BLaER1 (cell line): ENCODE results near the gene BIVM.
A peak's percentile ranks its signal among the peaks of the same experiment; 100 is the strongest.

Experiments
- H3K27ac ChIP-seq: shearing (Covaris generic); formaldehyde crosslinking; 2 replicates; pipeline ENCODE4 v1.8.1; 2022
- H3K27me3 ChIP-seq: shearing (Covaris generic); formaldehyde crosslinking; 2 replicates; pipeline ENCODE4 v1.8.1; 2022
- H3K36me3 ChIP-seq: shearing (Covaris generic); formaldehyde crosslinking; 2 replicates; pipeline ENCODE4 v1.8.1; 2022
- H3K4me1 ChIP-seq: shearing (Covaris generic); formaldehyde crosslinking; 2 replicates; pipeline ENCODE4 v1.8.1; 2022
- H3K4me2 ChIP-seq: shearing (Covaris generic); formaldehyde crosslinking; 2 replicates; pipeline ENCODE4 v1.8.1; 2022
- H3K4me3 ChIP-seq: shearing (Covaris generic); formaldehyde crosslinking; 2 replicates; pipeline ENCODE4 v1.8.1; 2022
- H3K9ac ChIP-seq: shearing (Covaris generic); formaldehyde crosslinking; 2 replicates; pipeline ENCODE4 v1.8.1; 2022
- H3K9me3 ChIP-seq: shearing (Covaris generic); formaldehyde crosslinking; 2 replicates; pipeline ENCODE4 v1.8.1; 2022
- H4K20me1 ChIP-seq: shearing (Covaris generic); formaldehyde crosslinking; 2 replicates; pipeline ENCODE4 v1.8.1; 2022
- Cebpa-rat ChIP-seq: shearing (Covaris generic); IDR thresholded peaks from 2 replicates; pipeline ENCODE4 v1.8.1; 2022

Gene BIVM

DNA sequence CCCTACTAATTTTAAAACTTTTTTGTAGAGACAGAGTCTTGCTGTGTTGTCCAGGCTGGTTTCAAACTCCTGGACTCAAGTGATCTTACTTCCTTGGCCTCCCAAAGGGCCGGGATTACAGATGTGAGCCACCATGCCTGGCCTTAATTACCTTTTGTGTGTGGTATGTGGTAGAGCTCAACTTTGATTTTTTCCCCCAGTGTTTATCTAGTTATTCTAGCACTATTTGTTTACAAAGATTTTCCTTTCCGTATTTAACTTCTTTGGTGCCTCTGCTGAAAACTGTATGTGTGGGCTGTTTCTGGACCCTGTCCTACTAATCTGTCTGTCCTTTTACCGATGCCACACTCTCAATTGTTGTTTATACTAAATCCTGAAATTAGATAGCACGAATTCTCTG lies 37.6 kb downstream of the BIVM start:
- Histone ChIP-seq H3K27me3 (no peaks in the 10 kb centered on the region), H3K27ac (no peak overlapping the region), H4K20me1 (no peaks in the 10 kb centered on the region), H3K9me3 (no peaks in the 10 kb centered on the region), H3K9ac (no peak overlapping the region), H3K4me2 (no peak overlapping the region), H3K36me3 (no peaks in the 10 kb centered on the region), H3K4me1 (no peaks in the 10 kb centered on the region), H3K4me3 (no peak overlapping the region)
- no peak for TF ChIP-seq Cebpa-rat

DNA sequence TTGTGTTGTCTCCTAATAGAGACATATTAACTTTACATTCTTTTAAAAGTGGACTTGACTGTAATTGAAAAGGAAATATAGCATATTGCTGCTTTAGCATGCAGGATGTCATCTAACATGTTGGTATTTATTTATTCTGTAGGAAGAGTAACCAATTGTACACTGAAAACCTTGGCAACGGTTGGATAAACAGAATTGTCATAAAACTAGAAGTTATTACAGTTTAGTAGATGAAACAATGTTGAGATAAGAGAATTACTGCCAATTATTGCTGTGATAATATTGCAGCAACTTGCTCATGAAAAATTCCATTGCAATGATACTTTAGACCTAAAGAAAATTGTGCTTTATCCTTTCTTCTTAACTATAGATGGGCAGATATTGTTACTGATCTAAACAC lies 39.4 kb downstream of the BIVM start:
- Histone ChIP-seq H3K9me3 (no peaks in the 10 kb centered on the region), H3K27me3 (no peaks in the 10 kb centered on the region), H3K9ac (no peak overlapping the region), H3K36me3 (no peaks in the 10 kb centered on the region), H3K27ac (no peak overlapping the region), H3K4me2 (no peak overlapping the region), H4K20me1 (no peaks in the 10 kb centered on the region), H3K4me3 (no peak overlapping the region), H3K4me1 (no peaks in the 10 kb centered on the region)
- no peak for TF ChIP-seq Cebpa-rat

DNA sequence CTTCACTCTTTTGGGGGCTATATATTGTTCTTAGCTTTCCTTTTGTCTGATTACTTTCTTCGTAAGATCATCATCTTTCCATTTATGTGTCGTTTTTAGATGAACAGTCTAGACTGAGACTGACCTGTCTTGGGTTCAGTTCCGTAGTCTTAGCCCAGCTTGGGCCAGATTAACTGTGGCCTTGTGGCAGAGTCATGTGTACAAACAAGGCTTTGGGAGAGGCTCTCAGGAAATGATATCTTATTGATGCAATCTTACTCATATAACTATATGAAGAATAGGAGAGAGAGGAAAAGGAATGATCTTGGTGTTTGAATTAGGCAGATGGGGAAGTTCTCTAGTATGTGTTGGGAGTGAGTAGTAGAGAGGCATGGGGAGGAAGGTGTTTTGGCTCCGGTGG lies 40.1 kb downstream of the BIVM start:
- H3K4me3 ChIP-seq: no peak overlapping the region
- no peaks in the 10 kb centered on the region for H3K4me1 ChIP-seq
- H3K9ac ChIP-seq: no peak overlapping the region
- H3K9me3 ChIP-seq: no peaks in the 10 kb centered on the region
- no peak overlapping the region for H3K27ac ChIP-seq
- no peak for TF ChIP-seq Cebpa-rat
- H3K4me2 ChIP-seq: no peak overlapping the region
- no peaks in the 10 kb centered on the region for H4K20me1 ChIP-seq
- H3K27me3 ChIP-seq: no peaks in the 10 kb centered on the region
- no peaks in the 10 kb centered on the region for H3K36me3 ChIP-seq

DNA sequence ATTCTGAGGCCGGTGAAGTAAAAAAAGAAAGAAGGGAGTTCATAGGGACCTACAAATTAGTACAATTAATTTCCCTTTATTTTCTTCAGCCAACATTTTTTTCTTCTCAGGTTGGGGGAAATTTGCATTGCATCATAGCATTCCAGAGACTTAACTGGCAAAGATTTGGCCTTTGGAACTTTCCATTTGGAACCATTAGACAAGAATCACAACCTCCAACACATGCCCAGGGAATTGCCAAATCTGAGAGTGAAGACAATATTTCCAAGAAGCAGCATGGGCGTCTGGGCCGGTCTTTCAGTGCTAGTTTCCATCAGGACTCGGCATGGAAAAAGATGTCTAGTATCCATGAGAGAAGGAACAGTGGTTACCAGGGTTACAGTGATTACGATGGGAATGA lies 40.5 kb downstream of the BIVM start:
- Histone ChIP-seq H3K27me3 (no peaks in the 10 kb centered on the region), H3K9ac (no peak overlapping the region), H3K9me3 (no peaks in the 10 kb centered on the region), H3K4me1 (peaks cover 2% of the 10 kb centered on the region), H3K4me3 (no peak overlapping the region), H4K20me1 (no peaks in the 10 kb centered on the region), H3K36me3 (no peaks in the 10 kb centered on the region), H3K27ac (no peak overlapping the region), H3K4me2 (no peak overlapping the region)
- no peak for TF ChIP-seq Cebpa-rat

DNA sequence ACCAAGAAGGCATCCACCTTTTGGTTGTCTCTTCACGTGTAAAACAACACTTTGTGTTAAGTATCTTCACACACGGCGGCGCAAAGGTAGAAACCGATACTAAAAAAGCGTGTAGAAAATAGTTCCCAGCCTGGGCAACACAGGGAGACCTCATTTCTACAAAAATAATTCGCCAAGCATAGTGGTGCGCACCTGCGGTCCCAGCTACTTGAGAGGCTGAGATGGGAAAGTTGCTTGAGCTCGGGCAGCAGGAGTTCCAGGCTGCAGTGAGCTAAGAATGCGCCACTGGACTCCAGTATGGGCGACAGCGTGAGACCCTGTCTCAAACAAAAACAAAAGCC lies 46.3 kb downstream of the BIVM start:
- Histone ChIP-seq H3K4me3 (peak overlapping the region; percentile 89), H3K27me3 (no peaks in the 10 kb centered on the region), H3K4me1 (peaks cover 34% of the 10 kb centered on the region), H4K20me1 (peaks cover 23% of the 10 kb centered on the region), H3K27ac (peak overlapping the region; percentile 94), H3K9ac (peak overlapping the region; percentile 93), H3K4me2 (peak overlapping the region; percentile 87), H3K36me3 (no peaks in the 10 kb centered on the region; the same call in 1 of the 2 replicates), H3K9me3 (no peaks in the 10 kb centered on the region)
- no peak for TF ChIP-seq Cebpa-rat

DNA sequence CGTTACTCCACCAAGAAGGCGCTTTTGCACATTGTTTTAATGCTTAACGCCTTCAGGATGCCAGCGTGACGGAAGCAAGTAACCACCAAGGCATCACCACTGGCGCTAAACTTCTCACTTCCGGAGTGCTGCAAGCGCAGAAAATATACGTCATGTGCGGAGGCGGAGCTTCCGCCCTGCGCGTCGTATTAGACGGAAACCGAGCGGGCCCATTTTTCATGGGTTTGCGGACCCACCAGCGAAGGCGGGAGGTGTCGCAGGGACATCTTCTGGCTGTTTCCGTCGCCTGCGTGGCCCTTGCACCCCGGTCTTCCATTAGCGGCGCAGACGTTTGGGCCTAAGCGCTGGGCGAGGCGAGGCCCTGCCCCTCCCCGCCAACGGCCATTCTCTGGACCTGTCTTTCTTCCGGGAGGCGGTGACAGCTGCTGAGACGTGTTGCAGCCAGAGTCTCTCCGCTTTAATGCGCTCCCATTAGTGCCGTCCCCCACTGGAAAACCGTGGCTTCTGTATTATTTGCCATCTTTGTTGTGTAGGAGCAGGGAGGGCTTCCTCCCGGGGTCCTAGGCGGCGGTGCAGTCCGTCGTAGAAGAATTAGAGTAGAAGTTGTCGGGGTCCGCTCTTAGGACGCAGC lies 46.8 kb downstream of the BIVM start, which contains the start of gene ERCC5:
ERCC5 (plus strand) TSS at position 403 of the 631 bp plus-strand sequence. CDS start 235 bp downstream, outside the sequence.
- peak within 1 kb of the TSS; percentile 87 for H3K4me2 ChIP-seq
- TF ChIP-seq Cebpa-rat: no peak
- H3K27ac ChIP-seq: peak within 1 kb of the TSS; percentile 94
- no peaks in the 10 kb centered on the region for H3K27me3 ChIP-seq
- peak within 1 kb of the TSS; percentile 93 for H3K9ac ChIP-seq
- peak within 1 kb of the TSS; percentile 89 for H3K4me3 ChIP-seq
- H3K36me3 ChIP-seq: peaks cover 4% of the 10 kb centered on the region; the same call in 1 of the 2 replicates
- H3K9me3 ChIP-seq: no peaks in the 10 kb centered on the region
- H4K20me1 ChIP-seq: peaks cover 27% of the 10 kb centered on the region
- H3K4me1 ChIP-seq: peaks cover 39% of the 10 kb centered on the region

DNA sequence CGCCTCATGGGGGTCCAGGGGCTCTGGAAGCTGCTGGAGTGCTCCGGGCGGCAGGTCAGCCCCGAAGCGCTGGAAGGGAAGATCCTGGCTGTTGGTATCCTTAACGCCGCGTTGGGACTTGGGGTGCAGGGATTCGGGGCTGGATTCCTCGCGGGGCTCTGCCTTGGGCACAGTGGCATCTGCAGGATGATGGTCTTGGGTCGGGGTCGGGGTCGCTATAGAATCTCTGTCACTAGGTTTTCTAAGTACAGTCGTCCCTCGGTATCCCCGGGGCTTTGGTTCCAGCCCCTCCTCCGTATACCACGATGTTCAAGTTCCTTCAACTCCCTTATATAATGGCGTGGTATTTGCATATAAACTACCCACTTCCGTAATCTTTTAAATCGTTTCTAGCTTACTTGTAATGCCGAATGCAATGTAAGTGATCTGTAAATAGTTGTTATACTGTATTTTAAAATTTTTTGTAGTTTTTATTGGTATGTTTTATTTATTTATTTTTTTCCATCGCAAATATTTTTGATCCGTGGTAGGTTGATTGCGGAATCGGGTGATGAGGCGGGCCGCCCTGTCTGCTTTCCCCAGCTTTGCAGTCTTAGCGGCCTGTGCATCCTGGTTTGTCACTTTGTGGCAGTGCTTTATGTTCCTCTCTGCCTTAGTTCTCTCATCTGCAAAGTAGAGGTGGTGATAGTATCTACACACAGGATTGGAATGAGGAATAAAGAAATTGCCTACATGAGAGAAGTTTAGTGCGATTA lies 47.5 kb downstream of the BIVM start:
- Histone ChIP-seq H3K9me3 (no peaks in the 10 kb centered on the region), H4K20me1 (peaks cover 29% of the 10 kb centered on the region), H3K4me3 (peak overlapping the region; percentile 89), H3K4me2 (peak overlapping the region; percentile 87), H3K4me1 (peaks cover 39% of the 10 kb centered on the region), H3K36me3 (peaks cover 5% of the 10 kb centered on the region; the same call in 1 of the 2 replicates), H3K27ac (peak overlapping the region; percentile 94), H3K27me3 (no peaks in the 10 kb centered on the region), H3K9ac (peak overlapping the region; percentile 93)
- peak; percentile 62 for TF ChIP-seq Cebpa-rat

DNA sequence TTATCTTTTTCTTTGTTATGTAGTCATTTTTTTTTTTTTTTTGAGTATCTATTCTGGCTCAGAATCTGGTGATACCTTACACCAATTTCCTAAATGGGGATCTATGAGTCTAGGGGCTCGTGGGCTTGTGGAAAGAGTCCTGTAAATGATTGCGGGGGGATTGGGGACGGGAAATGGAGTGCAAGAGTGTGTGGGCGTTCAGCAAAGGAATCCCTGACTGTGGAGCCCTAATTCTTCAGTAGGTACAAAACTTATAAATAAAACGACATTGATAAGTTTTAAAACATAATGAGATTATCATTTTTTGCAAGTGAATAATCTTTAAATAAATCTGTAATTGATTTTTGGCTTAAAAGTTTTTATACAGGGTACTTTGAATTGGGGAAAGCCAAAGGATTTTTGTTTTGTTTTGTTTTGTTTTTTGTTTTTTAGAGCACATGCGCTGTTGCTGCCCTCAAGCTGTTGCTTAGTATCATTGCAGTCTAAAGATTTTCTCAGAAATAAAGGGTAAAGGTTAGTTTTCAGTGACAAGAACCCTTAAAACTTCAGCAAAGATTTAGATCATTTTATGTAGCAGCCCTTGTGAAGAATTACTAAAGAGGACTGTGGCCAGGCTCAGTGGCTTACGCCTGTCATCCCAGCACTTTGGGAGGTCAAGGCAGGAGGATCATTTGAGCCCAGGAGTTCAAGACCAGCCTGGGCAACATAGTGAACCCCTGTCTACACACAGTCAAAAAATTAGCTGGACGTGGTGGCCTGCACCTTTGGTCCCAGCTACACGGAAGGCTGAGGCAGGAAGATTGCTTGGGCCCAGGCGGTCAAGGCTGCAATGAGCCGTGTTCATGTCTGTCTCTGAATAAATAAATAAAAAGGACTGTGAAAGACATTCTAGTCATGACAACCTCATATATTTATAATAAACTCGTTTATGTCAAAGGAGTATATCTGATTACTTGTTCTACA lies 48.6 kb downstream of the BIVM start:
- peaks cover 29% of the 10 kb centered on the region for H4K20me1 ChIP-seq
- peaks cover 7% of the 10 kb centered on the region; the same call in 1 of the 2 replicates for H3K36me3 ChIP-seq
- no peaks in the 10 kb centered on the region for H3K27me3 ChIP-seq

DNA sequence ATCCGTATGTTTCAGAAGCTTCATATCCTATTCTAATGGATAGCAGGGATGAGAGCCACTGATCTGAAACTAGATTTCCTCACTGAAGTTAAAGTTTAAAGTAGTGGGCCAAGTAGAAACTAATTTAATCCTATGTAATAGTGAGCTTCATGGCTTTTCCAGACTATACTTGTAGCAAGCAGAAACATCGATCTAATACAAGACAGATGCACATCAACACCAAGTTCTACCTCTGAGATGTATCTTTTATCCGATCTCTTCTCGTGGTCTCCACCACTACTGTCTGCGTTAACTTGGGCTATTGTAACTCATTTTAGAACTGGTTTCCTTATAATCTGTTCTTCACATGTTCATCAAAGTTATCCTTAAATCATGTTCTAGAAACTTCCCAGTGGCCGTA lies 50.0 kb downstream of the BIVM start:
- Histone ChIP-seq H4K20me1 (peaks cover 29% of the 10 kb centered on the region), H3K36me3 (peaks cover 19% of the 10 kb centered on the region; the same call in 1 of the 2 replicates), H3K27ac (no peak overlapping the region), H3K9me3 (no peaks in the 10 kb centered on the region), H3K4me1 (peaks cover 54% of the 10 kb centered on the region), H3K27me3 (no peaks in the 10 kb centered on the region), H3K9ac (no peak overlapping the region), H3K4me2 (no peak overlapping the region), H3K4me3 (no peak overlapping the region)
- no peak for TF ChIP-seq Cebpa-rat

More for the DNA sequence above, 48.6 kb downstream of the BIVM start:
- Histone ChIP-seq H3K9ac (peak overlapping the region; percentile 93), H3K4me3 (peak overlapping the region; percentile 89), H3K4me1 (peaks cover 40% of the 10 kb centered on the region), H3K27ac (peak overlapping the region; percentile 94), H3K9me3 (no peaks in the 10 kb centered on the region), H3K4me2 (peak overlapping the region; percentile 87)
- no peak for TF ChIP-seq Cebpa-rat
